IMR-90 (cell line): ENCODE measurements around the gene REXO5. TPM values are rescaled to one million over a fixed set of nuclear protein-coding genes. Genes with fewer than 3 reads are reported as not detected.

Experiments used
- ATAC-seq: fragments of 200-7000 bp; cut with Tn5 transposase; 2 replicates; pipeline ENCODE4 v1.9.1; 2020; ENCODE audit warnings: low read depth, mild to moderate bottlenecking, moderate library complexity
- BruUV-seq: library from RNA; stranded (reverse); fragments of 400-500 nt; replicated peaks from 2 replicates; lab custom pipeline; 2021; lab: Mats Ljungman, UMichigan
- CTCF ChIA-PET: fragments of 300-600 bp; formaldehyde crosslinking; extraction: SDS; loops from one replicate; lab custom pipeline; 2021; ENCODE audit warnings: antibody characterized with exemption; lab: Yijun Ruan, JAX
- POLR2A ChIA-PET: fragments of 300-600 bp; sonication (Branson Sonifier 250); formaldehyde crosslinking; loops from one replicate; lab custom pipeline; 2022; ENCODE audit warnings: antibody characterized with exemption; ENCODE audit not compliant: unreplicated experiment; lab: Charles Lee
- DNase-seq: peaks from one replicate; pipeline ENCODE4 v3.0.0; 2013
- H2AFZ ChIP-seq: replicated peaks from 2 replicates; pipeline ENCODE3; 2013; ENCODE audit warnings: low read length, mild to moderate bottlenecking; ENCODE audit not compliant: poor library complexity
- H2AK5ac ChIP-seq: 2 replicates; pipeline ENCODE4 v1.6.1; 2013; ENCODE audit warnings: low read depth, low read length, inconsistent platforms
- H2AK9ac ChIP-seq: replicated peaks from 2 replicates; pipeline ENCODE3; 2013; ENCODE audit warnings: mild to moderate bottlenecking, low read depth, low read length, moderate library complexity; ENCODE audit not compliant: poor library complexity
- H2BK120ac ChIP-seq: 2 replicates; pipeline ENCODE4 v1.6.1; 2013; ENCODE audit warnings: low read depth, low read length, inconsistent platforms
- H2BK15ac ChIP-seq: 3 replicates; pipeline ENCODE4 v1.6.1; 2013; ENCODE audit warnings: low read depth, low read length, inconsistent platforms
- H2BK20ac ChIP-seq: 2 replicates; pipeline ENCODE4 v1.6.1; 2013; ENCODE audit warnings: low read depth, mild to moderate bottlenecking, inconsistent platforms, low read length, moderate library complexity
- H2BK5ac ChIP-seq: 2 replicates; pipeline ENCODE4 v1.6.1; 2013; ENCODE audit warnings: mild to moderate bottlenecking, low read depth, low read length, inconsistent platforms; ENCODE audit not compliant: poor library complexity, severe bottlenecking
- H3K14ac ChIP-seq: replicated peaks from 2 replicates; pipeline ENCODE4 v1.6.1; 2013; ENCODE audit warnings: low read depth, low read length, inconsistent platforms
- H3K18ac ChIP-seq: 2 replicates; pipeline ENCODE4 v1.6.1; 2013; ENCODE audit warnings: low read depth, low read length, control low read depth
- H3K23ac ChIP-seq: 2 replicates; pipeline ENCODE4 v1.6.1; 2013; ENCODE audit warnings: low read depth, low read length, inconsistent platforms
- H3K27ac ChIP-seq: 2 replicates; pipeline ENCODE4 v1.5.1; 2013; ENCODE audit warnings: mild to moderate bottlenecking, control low read depth, low read length; ENCODE audit not compliant: insufficient read depth
- H3K27me3 ChIP-seq: 2 replicates; pipeline ENCODE4 v1.6.1; 2013; ENCODE audit warnings: low read length; ENCODE audit not compliant: control insufficient read depth, insufficient read depth
- H3K36me3 ChIP-seq: 2 replicates; pipeline ENCODE4 v1.6.1; 2013; ENCODE audit warnings: low read length, mixed read lengths; ENCODE audit not compliant: control insufficient read depth, insufficient read depth
- H3K4ac ChIP-seq: 2 replicates; pipeline ENCODE4 v1.6.1; 2013; ENCODE audit warnings: low read depth, low read length, inconsistent platforms
- H3K4me1 ChIP-seq: 2 replicates; pipeline ENCODE4 v1.6.1; 2013; ENCODE audit warnings: low read length, mixed read lengths; ENCODE audit not compliant: control insufficient read depth, insufficient read depth
- H3K4me2 ChIP-seq: 2 replicates; pipeline ENCODE4 v1.6.1; 2013; ENCODE audit warnings: low read depth, mild to moderate bottlenecking, control low read depth, low read length, moderate library complexity
- H3K4me3 ChIP-seq: 2 replicates; pipeline ENCODE4 v1.5.1; 2013; ENCODE audit warnings: low read depth, mild to moderate bottlenecking, control low read depth, low read length, moderate library complexity; ENCODE audit not compliant: insufficient read depth
- H3K56ac ChIP-seq: 2 replicates; pipeline ENCODE4 v1.6.1; 2013; ENCODE audit warnings: low read length, inconsistent platforms; ENCODE audit not compliant: insufficient read depth; ENCODE audit errors: extremely low read depth
- H3K79me1 ChIP-seq, 2 experiments: 2 replicates each; pipeline ENCODE4 v1.6.1; 2013; ENCODE audit warnings: low read length in 2 of 2, inconsistent platforms in 1 of 2, low read depth in 1 of 2
- H3K9ac ChIP-seq: 2 replicates; pipeline ENCODE4 v1.6.1; 2013; ENCODE audit warnings: low read depth, low read length, control low read depth
- H3K9me1 ChIP-seq: 2 replicates; pipeline ENCODE4 v1.6.1; 2013; ENCODE audit warnings: low read length, inconsistent platforms; ENCODE audit not compliant: insufficient read depth
- H3K9me3 ChIP-seq: 2 replicates; pipeline ENCODE4 v1.6.1; 2013; ENCODE audit warnings: low read length; ENCODE audit not compliant: control insufficient read depth, insufficient read depth
- H4K20me1 ChIP-seq: 2 replicates; pipeline ENCODE4 v1.6.1; 2013; ENCODE audit warnings: low read length, inconsistent platforms; ENCODE audit not compliant: insufficient read depth
- H4K5ac ChIP-seq: 2 replicates; pipeline ENCODE4 v1.6.1; 2013; ENCODE audit warnings: mild to moderate bottlenecking, low read depth, low read length, control low read depth
- H4K8ac ChIP-seq, 2 experiments: 2 replicates each; pipeline ENCODE4 v1.6.1; 2013; ENCODE audit warnings: low read depth in 2 of 2, low read length in 2 of 2, control low read depth in 1 of 2, inconsistent platforms in 1 of 2
- H4K91ac ChIP-seq: 2 replicates; pipeline ENCODE4 v1.6.1; 2013; ENCODE audit warnings: low read depth, low read length, inconsistent platforms; ENCODE audit not compliant: insufficient read depth
- BHLHE40 ChIP-seq: fragments of 150-350 bp; IDR thresholded peaks from 2 replicates; pipeline ENCODE4 v1.6.1; 2016; ENCODE audit warnings: mild to moderate bottlenecking, low read depth, low read length
- FOS ChIP-seq: fragments of 150-350 bp; IDR thresholded peaks from 2 replicates; pipeline ENCODE4 v1.6.1; 2016; ENCODE audit warnings: low read depth, low read length
- MAZ ChIP-seq: IDR thresholded peaks from 2 replicates; pipeline ENCODE4 v1.6.1; 2012; ENCODE audit warnings: low read depth, mild to moderate bottlenecking, low read length, improper control_type of control experiment, moderate library complexity, borderline replicate concordance
- MXI1 ChIP-seq: IDR thresholded peaks from 2 replicates; pipeline ENCODE4 v1.6.1; 2012; ENCODE audit warnings: low read depth, mild to moderate bottlenecking, low read length, moderate library complexity, borderline replicate concordance
- POLR2A ChIP-seq: IDR thresholded peaks from 2 replicates; pipeline ENCODE4 v1.6.1; 2012; ENCODE audit warnings: mild to moderate bottlenecking, low read depth, low read length
- RAD21 ChIP-seq: IDR thresholded peaks from 2 replicates; pipeline ENCODE4 v1.6.1; 2012; ENCODE audit warnings: low read length, improper control_type of control experiment
- RCOR1 ChIP-seq: IDR thresholded peaks from 2 replicates; pipeline ENCODE4 v1.6.1; 2012; ENCODE audit warnings: mild to moderate bottlenecking, low read length, improper control_type of control experiment; ENCODE audit not compliant: insufficient replicate concordance
- RFX5 ChIP-seq: IDR thresholded peaks from 2 replicates; pipeline ENCODE4 v1.8.0; 2012; ENCODE audit warnings: low read depth, mild to moderate bottlenecking, low read length, moderate library complexity
- WGBS, 2 experiments: methylation state at CpG; one replicate each; pipeline versions ENCODE4 v1.1.5 to v1.1.7; 2013; ENCODE audit warnings: missing lambda C conversion rate in 2 of 2; ENCODE audit not compliant: insufficient read length in 1 of 2; ENCODE audit errors: extremely low coverage in 2 of 2; 5-methylcytosine and 5-hydroxymethylcytosine counted together
- dilution Hi-C: fragments of 300-500 bp; cut with HindIII; formaldehyde crosslinking; loops from one replicate; pipeline ENCODE4 v1.14.3; 2018; ENCODE audit warnings: low sequenced_read_pairs; ENCODE audit not compliant: unreplicated experiment
- in situ Hi-C: fragments of 300-500 bp; cut with MboI; formaldehyde crosslinking; loops from 3 replicates; pipeline ENCODE4 v1.14.3; 2019; ENCODE audit warnings: low sequenced_read_pairs, inconsistent platforms, mixed read lengths
- intact Hi-C: fragments of 100-400 bp; cut with micrococcal nuclease; formaldehyde crosslinking; loops from 2 replicates; pipeline ENCODE4 v1.10.0; 2022
- polyA plus RNA-seq, 3 experiments: library from polyadenylated mRNA; depleted of rRNA; stranded (reverse); fragments of >200 nt; gene quantifications; 2 replicates each; pipeline ENCODE4 v1.2.3, GENCODE V29; 2012; ENCODE audit warnings: low replicate concordance in 1 of 3
- total RNA-seq: library from RNA; depleted of rRNA; stranded (reverse); fragments of >200 nt; gene quantifications from 2 replicates; pipeline ENCODE4 v1.2.3, GENCODE V29; 2012
- TF ChIP-seq, protein P1 (sequence below): fragments of 150-350 bp; IDR thresholded peaks from 2 replicates; pipeline ENCODE4 v1.6.1; 2017; ENCODE audit warnings: mild to moderate bottlenecking, antibody characterized with exemption, low read length, low read depth
- TF ChIP-seq, protein P2 (sequence below): conservative IDR thresholded peaks from 2 replicates; pipeline ENCODE4 v1.5.1; 2012; ENCODE audit warnings: mild to moderate bottlenecking, low read depth, low read length, improper control_type of control experiment

REXO5 gene
- total and polyA plus RNA-seq, 2 of the 4 experiments (the other 2 are of a cell fraction) = 3.7 to 7.0 TPM

DNA sequence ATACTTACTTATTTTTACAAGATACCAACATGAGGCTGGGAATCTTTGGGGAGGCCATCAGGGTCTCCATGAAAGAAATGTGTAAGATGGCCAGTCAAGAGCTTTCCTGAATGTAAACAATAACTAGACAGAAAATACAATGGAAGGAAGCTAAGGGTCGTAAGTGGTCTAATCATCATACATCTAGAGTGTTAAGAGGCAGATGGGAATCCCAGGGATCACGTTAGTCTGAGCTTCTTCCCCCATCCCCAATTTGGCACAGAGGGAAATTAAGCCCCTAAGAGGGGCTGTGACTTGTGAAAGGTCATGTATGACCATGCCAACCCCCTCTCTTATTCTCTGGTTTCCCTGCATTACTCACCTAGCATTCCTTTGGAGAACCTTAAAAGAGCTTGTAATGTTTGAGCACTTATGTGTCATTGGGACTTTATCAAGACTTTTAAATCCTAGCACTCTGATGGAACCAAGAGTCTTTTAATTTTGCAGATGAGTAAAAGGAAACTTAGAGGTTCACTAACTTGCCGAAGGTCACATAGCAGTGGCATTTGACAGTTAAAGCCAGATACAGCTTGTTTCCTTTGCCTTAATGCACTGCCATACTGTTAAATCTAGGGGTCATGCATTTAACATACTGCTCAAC lies 47.8 kb downstream of the REXO5 start:
- dilution Hi-C loops = no loop called here
- TF ChIP-seq FOS = no peak
- TF ChIP-seq MXI1 = no peak
- TF ChIP-seq, protein P1, sequence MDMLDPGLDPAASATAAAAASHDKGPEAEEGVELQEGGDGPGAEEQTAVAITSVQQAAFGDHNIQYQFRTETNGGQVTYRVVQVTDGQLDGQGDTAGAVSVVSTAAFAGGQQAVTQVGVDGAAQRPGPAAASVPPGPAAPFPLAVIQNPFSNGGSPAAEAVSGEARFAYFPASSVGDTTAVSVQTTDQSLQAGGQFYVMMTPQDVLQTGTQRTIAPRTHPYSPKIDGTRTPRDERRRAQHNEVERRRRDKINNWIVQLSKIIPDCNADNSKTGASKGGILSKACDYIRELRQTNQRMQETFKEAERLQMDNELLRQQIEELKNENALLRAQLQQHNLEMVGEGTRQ = no peak
- TF ChIP-seq POLR2A = no peak
- no peak for TF ChIP-seq RFX5
- no peak for TF ChIP-seq RAD21
- TF ChIP-seq RCOR1 = no peak
- TF ChIP-seq MAZ = no peak
- TF ChIP-seq BHLHE40 = no peak
- TF ChIP-seq, protein P2, sequence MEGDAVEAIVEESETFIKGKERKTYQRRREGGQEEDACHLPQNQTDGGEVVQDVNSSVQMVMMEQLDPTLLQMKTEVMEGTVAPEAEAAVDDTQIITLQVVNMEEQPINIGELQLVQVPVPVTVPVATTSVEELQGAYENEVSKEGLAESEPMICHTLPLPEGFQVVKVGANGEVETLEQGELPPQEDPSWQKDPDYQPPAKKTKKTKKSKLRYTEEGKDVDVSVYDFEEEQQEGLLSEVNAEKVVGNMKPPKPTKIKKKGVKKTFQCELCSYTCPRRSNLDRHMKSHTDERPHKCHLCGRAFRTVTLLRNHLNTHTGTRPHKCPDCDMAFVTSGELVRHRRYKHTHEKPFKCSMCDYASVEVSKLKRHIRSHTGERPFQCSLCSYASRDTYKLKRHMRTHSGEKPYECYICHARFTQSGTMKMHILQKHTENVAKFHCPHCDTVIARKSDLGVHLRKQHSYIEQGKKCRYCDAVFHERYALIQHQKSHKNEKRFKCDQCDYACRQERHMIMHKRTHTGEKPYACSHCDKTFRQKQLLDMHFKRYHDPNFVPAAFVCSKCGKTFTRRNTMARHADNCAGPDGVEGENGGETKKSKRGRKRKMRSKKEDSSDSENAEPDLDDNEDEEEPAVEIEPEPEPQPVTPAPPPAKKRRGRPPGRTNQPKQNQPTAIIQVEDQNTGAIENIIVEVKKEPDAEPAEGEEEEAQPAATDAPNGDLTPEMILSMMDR = no peak
- Histone ChIP-seq H4K20me1 (no peaks in the 10 kb centered on the region), H3K36me3 (peaks cover 18% of the 10 kb centered on the region), H3K4ac (no peak overlapping the region), H3K9me1 (peaks cover 10% of the 10 kb centered on the region), H3K14ac (no peak overlapping the region), H2BK20ac (no peak overlapping the region), H2AK9ac (no peak overlapping the region), H4K5ac (no peak overlapping the region), H3K4me1 (peaks cover 13% of the 10 kb centered on the region), H3K4me3 (no peak overlapping the region), H3K4me2 (no peak overlapping the region), H2BK15ac (no peak overlapping the region), H3K18ac (no peak overlapping the region), H2AK5ac (no peak overlapping the region), H3K27ac (no peak overlapping the region), H2BK5ac (peak overlapping the region; percentile 36), H3K9me3 (no peaks in the 10 kb centered on the region), H3K9ac (no peak overlapping the region), H3K23ac (no peak overlapping the region), H3K79me1 (peaks cover 22 to 51% of the 10 kb centered on the region in 2 experiments; a peak in 3 of 4 replicates), H4K91ac (no peak overlapping the region), H3K27me3 (no peaks in the 10 kb centered on the region), H2BK120ac (no peak overlapping the region), H3K56ac (no peak overlapping the region), H2AFZ (no peak overlapping the region), H4K8ac (no peak overlapping the region)
- DNase-seq (no peak), ATAC-seq (no peak)
- intact Hi-C loops = loop anchor here (5.0 kb wide), 1 partner anchor 93 kb away; no protein-coding TSS in a partner anchor
- WGBS, 2 experiments = 60% methylated on average over 1 of the region's 3 CpGs; no CpG with 5 or more reads in 1 of the 2 experiments
- no TSS peak for BruUV-seq
- ChIA-PET CTCF (no interaction called here), POLR2A (no interaction called here)
- in situ Hi-C loops = loop anchor here (5.0 kb wide), 3 partner anchors 233 to 443 kb away; partner anchors contain the start of gene LDAF1
